NCI-H446 treated with DMSO at 0.1 percent for 48 hours (cell line): Measurements from ENCODE around the gene KCNMA1.
A peak's percentile ranks its signal among the peaks of the same experiment; 100 is the strongest.

Source experiments
- DNase-seq: peaks from one replicate; lab custom pipeline; 2025; lab: John Stamatoyannopoulos, UW

KCNMA1 gene

GRCh38 chr10:77448226-77448625 is 189.4 kb downstream of the KCNMA1 start:
- no peak for DNase-seq

- DNase-seq = no peak
Observed at GRCh38 chr10:77446700-77447099, 190.9 kb downstream of the KCNMA1 start.

- DNase-seq = no peak
Observed at GRCh38 chr10:77445547-77445946, 192.1 kb downstream of the KCNMA1 start.

- DNase-seq = no peak
Observed at GRCh38 chr10:77444041-77444440, 193.6 kb downstream of the KCNMA1 start.

GRCh38 chr10:77442699-77443189 is 194.9 kb downstream of the KCNMA1 start:
- DNase-seq = no peak

GRCh38 chr10:77441353-77442166 is 196.0 kb downstream of the KCNMA1 start:
- peak; percentile 72 for DNase-seq

- DNase-seq = no peak
Observed at GRCh38 chr10:77436257-77436975, 201.2 kb downstream of the KCNMA1 start.

GRCh38 chr10:77433546-77433945 is 204.1 kb downstream of the KCNMA1 start:
- DNase-seq = no peak

- no peak for DNase-seq
Observed at GRCh38 chr10:77431980-77432797, 205.4 kb downstream of the KCNMA1 start.

GRCh38 chr10:77431209-77431611 is 206.4 kb downstream of the KCNMA1 start:
- no peak for DNase-seq

- DNase-seq = no peak
Observed at GRCh38 chr10:77430530-77430929, 207.1 kb downstream of the KCNMA1 start.

- no peak for DNase-seq
Observed at GRCh38 chr10:77428691-77429395, 208.8 kb downstream of the KCNMA1 start.

- DNase-seq = no peak
Observed at GRCh38 chr10:77424257-77424656, 213.4 kb downstream of the KCNMA1 start.

GRCh38 chr10:77422491-77423338 is 214.9 kb downstream of the KCNMA1 start:
- no peak for DNase-seq

GRCh38 chr10:77421591-77421990 is 216.0 kb downstream of the KCNMA1 start:
- peak; percentile 62 for DNase-seq

- DNase-seq = no peak
Observed at GRCh38 chr10:77420947-77421523, 216.6 kb downstream of the KCNMA1 start.

GRCh38 chr10:77419979-77420378 is 217.6 kb downstream of the KCNMA1 start:
- DNase-seq = no peak

GRCh38 chr10:77419056-77419455 is 218.6 kb downstream of the KCNMA1 start:
- DNase-seq = no peak

GRCh38 chr10:77417806-77418640 is 219.6 kb downstream of the KCNMA1 start:
- DNase-seq = no peak
